Neural cell (in vitro differentiated cells): ENCODE results near the gene SLC45A1.

Experiments
- CTCF ChIP-seq: fragments of 450-650 bp; IDR thresholded peaks from 2 replicates; pipeline ENCODE4 v1.5.1; 2014; ENCODE audit warnings: antibody characterized with exemption, mild to moderate bottlenecking, moderate library complexity; ENCODE audit not compliant: poor library complexity, severe bottlenecking
- EP300 ChIP-seq: fragments of 450-650 bp; conservative IDR thresholded peaks from 2 replicates; pipeline ENCODE4 v1.6.1; 2014; ENCODE audit warnings: antibody characterized with exemption, mild to moderate bottlenecking, moderate library complexity; ENCODE audit not compliant: poor library complexity, severe bottlenecking
- EZH2 ChIP-seq: fragments of 200-600, 300-800 bp; shearing (Covaris generic), sonication (generic); IDR thresholded peaks from 2 replicates; pipeline ENCODE4 v1.6.1; 2014; ENCODE audit warnings: antibody characterized with exemption, low read length, borderline replicate concordance, mild to moderate bottlenecking; ENCODE audit not compliant: insufficient read depth, poor library complexity, severe bottlenecking
- MXI1 ChIP-seq: fragments of 450-650 bp; conservative IDR thresholded peaks from 2 replicates; pipeline ENCODE4 v1.6.1; 2014; ENCODE audit warnings: antibody characterized with exemption, mild to moderate bottlenecking; ENCODE audit not compliant: poor library complexity, severe bottlenecking
- RAD21 ChIP-seq: fragments of 450-650 bp; conservative IDR thresholded peaks from 2 replicates; pipeline ENCODE4 v1.6.1; 2014; ENCODE audit warnings: antibody characterized with exemption, mild to moderate bottlenecking, moderate library complexity
- REST ChIP-seq: IDR thresholded peaks from 2 replicates; pipeline ENCODE4 v1.6.1; 2012; ENCODE audit warnings: borderline replicate concordance

- TF ChIP-seq EZH2 (no peak), CTCF (no peak), EP300 (no peak), RAD21 (no peak), MXI1 (no peak), REST (no peak)
Observed at GRCh38 chr1:8373581-8374241, 55.8 kb downstream of the SLC45A1 start.
